A549 (cell line): ENCODE measurements around the gene WDFY2. TPM values are rescaled to one million over a fixed set of nuclear protein-coding genes. Genes with fewer than 3 reads are reported as not detected.

Source experiments
- ATAC-seq, 2 experiments: fragments of 200-7000 bp in 1 of 2; fragments of >200 bp in 1 of 2; cut with Nextera tagmentation in 1 of 2; cut with Tn5 transposase in 1 of 2; 3 replicates each; pipeline versions ENCODE4 v1.8.0 to v1.9.1; 2018 to 2020; ENCODE audit warnings: mild to moderate bottlenecking in 1 of 2, moderate library complexity in 1 of 2
- CTCF ChIA-PET: fragments of 300-600 bp; sonication (Branson Sonifier 250); formaldehyde crosslinking; extraction: SDS; loops from one replicate; lab custom pipeline; 2021; ENCODE audit warnings: antibody characterized with exemption, inconsistent platforms; lab: Yijun Ruan, JAX
- POLR2A ChIA-PET: fragments of 350-600 bp; formaldehyde crosslinking; extraction: SDS; loops from one replicate; lab custom pipeline; 2021; ENCODE audit warnings: antibody characterized with exemption, inconsistent platforms; lab: Yijun Ruan, JAX
- DNase-seq, 2 experiments: peaks; one replicate each; pipeline versions ENCODE4 v3.0.0 to v3.0.0-alpha.2; 2011 to 2016; ENCODE audit warnings: low read depth in 1 of 2, low spot score in 1 of 2
- FAIRE-seq: peaks from 2 replicates; lab custom pipeline; 2011; peaks lifted over from hg19 to GRCh38; lab: Jason Lieb, UNC
- H3K27ac ChIP-seq, 2 experiments: fragments of >200 bp; sonication (Bioruptor Twin); formaldehyde crosslinking; 3 replicates each; pipeline ENCODE4 v1.5.1; 2016 to 2017
- H3K4me1 ChIP-seq: fragments of >200 bp; sonication (Bioruptor Twin); formaldehyde crosslinking; 3 replicates; pipeline ENCODE4 v1.6.1; 2016
- H3K4me2 ChIP-seq: fragments of >200 bp; sonication (Bioruptor Twin); formaldehyde crosslinking; 3 replicates; pipeline ENCODE4 v1.6.1; 2016
- H3K4me3 ChIP-seq: fragments of >200 bp; sonication (Bioruptor Twin); formaldehyde crosslinking; 3 replicates; pipeline ENCODE4 v1.5.1; 2016
- H3K9me3 ChIP-seq: fragments of >200 bp; sonication (Bioruptor Twin); formaldehyde crosslinking; 3 replicates; pipeline ENCODE4 v1.6.1; 2016
- FOSB ChIP-seq: fragments of 250-450 bp; sonication (Bioruptor Pico); IDR thresholded peaks from 2 replicates; pipeline ENCODE4 v1.5.0; 2020; ENCODE audit warnings: mild to moderate bottlenecking, moderate library complexity
- FOSL2 ChIP-seq, 2 experiments: fragments of 450-650 bp in 1 of 2; fragments of >200 bp in 1 of 2; sonication (Bioruptor Twin) in 1 of 2; formaldehyde crosslinking; IDR thresholded peaks; 2 replicates each; pipeline versions ENCODE4 v1.5.0 to v1.6.1; 2016 to 2020; ENCODE audit warnings: mild to moderate bottlenecking in 1 of 2, moderate library complexity in 1 of 2
- HDAC2 ChIP-seq: fragments of 200-600 bp; sonication (generic); IDR thresholded peaks from 2 replicates; pipeline ENCODE4 v1.6.1; 2016
- HOXA7 ChIP-seq: fragments of 250-450 bp; sonication (Bioruptor Pico); IDR thresholded peaks from 2 replicates; pipeline ENCODE4 v1.5.0; 2020; ENCODE audit warnings: mild to moderate bottlenecking, moderate library complexity
- JUN ChIP-seq, 2 experiments: fragments of >200 bp; sonication (Bioruptor Twin); formaldehyde crosslinking; IDR thresholded peaks; 2 replicates in 1 of 2; 3 replicates in 1 of 2; pipeline ENCODE4 v1.6.1; 2016 to 2017
- MYC ChIP-seq: IDR thresholded peaks from 2 replicates; pipeline ENCODE4 v1.6.1; 2012; ENCODE audit warnings: mild to moderate bottlenecking, inconsistent platforms, low read length, improper control_type of control experiment, borderline replicate concordance
- NR3C1 ChIP-seq: fragments of >200 bp; sonication (Bioruptor Twin); formaldehyde crosslinking; IDR thresholded peaks from 3 replicates; pipeline ENCODE4 v1.6.1; 2017
- POLR2A ChIP-seq: IDR thresholded peaks from 2 replicates; pipeline ENCODE4 v1.6.1; 2012; ENCODE audit warnings: mild to moderate bottlenecking, low read length
- RAD21 ChIP-seq, 2 experiments: fragments of >200 bp in 1 of 2; sonication (Bioruptor Twin) in 1 of 2; formaldehyde crosslinking in 1 of 2; IDR thresholded peaks in 1 of 2; conservative IDR thresholded peaks in 1 of 2; 2 replicates in 1 of 2; 3 replicates in 1 of 2; pipeline ENCODE4 v1.6.1; 2012 to 2018; ENCODE audit warnings: inconsistent platforms in 1 of 2
- RCOR1 ChIP-seq: fragments of 150-350 bp; IDR thresholded peaks from 2 replicates; pipeline ENCODE4 v1.6.1; 2014; ENCODE audit warnings: antibody characterized with exemption, low read length, low read depth
- SMC3 ChIP-seq: fragments of >200 bp; sonication (Bioruptor Twin); formaldehyde crosslinking; IDR thresholded peaks from 3 replicates; pipeline ENCODE4 v1.6.1; 2018; ENCODE audit warnings: inconsistent platforms
- TFCP2L1 ChIP-seq: fragments of 250-450 bp; sonication (Bioruptor Pico); IDR thresholded peaks from 2 replicates; pipeline ENCODE4 v1.5.0; 2021; ENCODE audit warnings: mild to moderate bottlenecking
- ZC3H11A ChIP-seq: fragments of 450-650 bp; IDR thresholded peaks from 2 replicates; pipeline ENCODE4 v1.6.1; 2014; ENCODE audit warnings: antibody characterized with exemption, mild to moderate bottlenecking
- ZSCAN20 ChIP-seq: fragments of 250-450 bp; sonication (Bioruptor Pico); IDR thresholded peaks from 2 replicates; pipeline ENCODE4 v1.8.0; 2022; ENCODE audit warnings: mild to moderate bottlenecking, moderate library complexity
- WGBS: methylation state at CpG from one replicate; pipeline ENCODE4 v1.1.6; 2017; ENCODE audit errors: missing lambda C conversion rate; 5-methylcytosine and 5-hydroxymethylcytosine counted together
- polyA plus RNA-seq, 4 experiments: library from polyadenylated mRNA; depleted of rRNA in 3 of 4; stranded (reverse); fragments of >200 nt; fragmentation: RNase III in 1 of 4; extraction: RNeasy Plus Mini Kit Qiagen cat#74134 plus additional on column Dnase treatment in 1 of 4; gene quantifications; 2 replicates in 3 of 4; 3 replicates in 1 of 4; pipeline ENCODE4 v1.2.3, GENCODE V29; 2011 to 2017
- TF ChIP-seq, protein P1 (sequence below): fragments of >200 bp; sonication (Bioruptor Twin); formaldehyde crosslinking; IDR thresholded peaks from 3 replicates; pipeline ENCODE4 v1.6.1; 2016
- TF ChIP-seq, protein P2 (sequence below): fragments of 450-650 bp; IDR thresholded peaks from 2 replicates; pipeline ENCODE4 v1.6.1; 2014; ENCODE audit warnings: antibody characterized with exemption
- TF ChIP-seq, protein P3 (sequence below): IDR thresholded peaks from 2 replicates; pipeline ENCODE4 v1.6.1; 2012
- TF ChIP-seq, protein P4 (sequence below): fragments of 250-450 bp; sonication (Bioruptor Pico); IDR thresholded peaks from 2 replicates; pipeline ENCODE4 v1.5.0; 2021; ENCODE audit warnings: mild to moderate bottlenecking, moderate library complexity, borderline replicate concordance

The WDFY2 gene
- polyA plus RNA-seq, 2 of the 4 experiments (the other 2 are of a cell fraction): 5.2 to 8.5 TPM

DNA sequence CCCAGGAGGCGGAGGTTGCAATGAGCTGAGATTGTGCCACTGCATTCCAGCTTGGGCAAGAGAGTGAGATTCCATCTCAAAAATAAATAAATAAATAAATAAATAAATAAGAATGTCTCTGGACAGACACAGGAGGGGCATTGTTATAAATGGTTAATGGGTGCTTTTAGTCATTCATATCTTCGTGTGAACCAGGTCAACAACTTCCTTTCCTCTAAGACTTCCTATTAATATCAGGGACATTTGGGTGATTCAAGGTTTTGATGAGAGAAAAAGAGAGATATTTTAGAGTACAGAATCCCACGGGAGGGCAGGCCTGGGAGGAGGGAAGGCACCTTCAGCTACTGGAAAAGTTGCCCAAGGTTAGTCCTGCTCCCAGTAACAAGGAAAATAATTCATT lies 195.8 kb downstream of the WDFY2 start:
- CTCF ChIA-PET: interaction anchor here (1.0 to 2.6 kb wide), 4 partner anchors 17 to 345 kb away, joined by 3 to 16 read pairs (median 4); no protein-coding TSS in a partner anchor
- no peaks in the 10 kb centered on the region for H3K4me1 ChIP-seq
- no peak for TF ChIP-seq JUN (IDR thresholded peaks at IDR 0.05)
- TF ChIP-seq POLR2A: no peak
- TF ChIP-seq, protein P1, sequence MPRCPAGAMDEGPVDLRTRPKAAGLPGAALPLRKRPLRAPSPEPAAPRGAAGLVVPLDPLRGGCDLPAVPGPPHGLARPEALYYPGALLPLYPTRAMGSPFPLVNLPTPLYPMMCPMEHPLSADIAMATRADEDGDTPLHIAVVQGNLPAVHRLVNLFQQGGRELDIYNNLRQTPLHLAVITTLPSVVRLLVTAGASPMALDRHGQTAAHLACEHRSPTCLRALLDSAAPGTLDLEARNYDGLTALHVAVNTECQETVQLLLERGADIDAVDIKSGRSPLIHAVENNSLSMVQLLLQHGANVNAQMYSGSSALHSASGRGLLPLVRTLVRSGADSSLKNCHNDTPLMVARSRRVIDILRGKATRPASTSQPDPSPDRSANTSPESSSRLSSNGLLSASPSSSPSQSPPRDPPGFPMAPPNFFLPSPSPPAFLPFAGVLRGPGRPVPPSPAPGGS: no peak
- TF ChIP-seq HDAC2: no peak
- DNase-seq (no peak), ATAC-seq (no peak), FAIRE-seq (no peak)
- WGBS: 62% methylated on average over 3 of the region's 3 CpGs
- POLR2A ChIA-PET: no interaction called here
- H3K27ac ChIP-seq: no peak overlapping the region
- H3K9me3 ChIP-seq: no peaks in the 10 kb centered on the region
- no peak overlapping the region for H3K4me2 ChIP-seq
- no peak overlapping the region for H3K4me3 ChIP-seq

DNA sequence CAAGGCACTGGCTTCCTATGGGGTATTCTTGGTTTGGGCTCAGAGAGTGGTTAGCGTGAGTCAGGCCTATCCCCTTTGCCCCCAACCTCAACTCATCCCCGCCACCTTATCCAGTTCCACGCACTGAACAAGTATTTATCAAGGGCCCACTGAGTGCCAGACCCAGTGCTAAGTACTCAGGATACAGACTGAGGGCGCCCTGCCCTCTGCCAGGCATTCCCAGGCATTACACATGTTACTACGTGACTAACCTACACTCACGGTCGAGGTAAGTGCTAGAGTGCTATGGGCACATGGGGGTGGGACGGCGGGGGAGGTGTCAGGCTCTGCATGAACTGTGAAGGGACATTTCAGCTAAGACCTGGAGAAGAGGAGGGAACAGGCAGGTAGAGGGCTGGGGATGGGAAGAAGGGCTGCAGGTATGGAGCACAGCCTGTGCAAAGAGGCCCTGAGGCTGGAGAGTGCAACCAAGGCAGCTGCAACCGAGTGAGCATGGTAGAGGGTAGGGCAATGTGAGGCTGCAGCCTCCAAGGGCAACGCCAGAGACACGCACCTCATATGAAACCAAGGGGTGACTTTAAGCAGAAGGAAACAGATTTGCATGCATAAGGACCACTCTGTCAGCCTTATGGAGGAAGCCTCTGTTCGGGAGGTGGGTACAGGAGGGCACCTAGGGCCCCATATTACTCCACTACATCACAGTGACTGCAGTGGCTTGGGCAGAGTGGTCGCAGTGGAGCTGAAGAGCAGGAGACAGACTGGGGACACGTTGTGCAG lies 197.2 kb downstream of the WDFY2 start:
- CTCF ChIA-PET: interaction anchor here (0.9 to 2.1 kb wide), 7 partner anchors 10 to 656 kb away, joined by 3 to 12 read pairs (median 3); no protein-coding TSS in a partner anchor

More for the DNA sequence above, 197.2 kb downstream of the WDFY2 start:
- Histone ChIP-seq H3K9me3 (no peaks in the 10 kb centered on the region), H3K4me3 (no peak overlapping the region), H3K4me1 (no peaks in the 10 kb centered on the region), H3K27ac (no peak overlapping the region), H3K4me2 (no peak overlapping the region)
- WGBS: 59% methylated on average over 14 of the region's 15 CpGs
- no peak for TF ChIP-seq ZC3H11A
- no peak for TF ChIP-seq FOSL2 (IDR thresholded peaks at IDR 0.05)
- TF ChIP-seq FOSL2 (CRISPR knock-in tag; IDR thresholded peaks at IDR 0.05): no peak
- no peak for TF ChIP-seq JUN (IDR thresholded peaks at IDR 0.05)
- TF ChIP-seq RCOR1: no peak
- TF ChIP-seq, protein P2, sequence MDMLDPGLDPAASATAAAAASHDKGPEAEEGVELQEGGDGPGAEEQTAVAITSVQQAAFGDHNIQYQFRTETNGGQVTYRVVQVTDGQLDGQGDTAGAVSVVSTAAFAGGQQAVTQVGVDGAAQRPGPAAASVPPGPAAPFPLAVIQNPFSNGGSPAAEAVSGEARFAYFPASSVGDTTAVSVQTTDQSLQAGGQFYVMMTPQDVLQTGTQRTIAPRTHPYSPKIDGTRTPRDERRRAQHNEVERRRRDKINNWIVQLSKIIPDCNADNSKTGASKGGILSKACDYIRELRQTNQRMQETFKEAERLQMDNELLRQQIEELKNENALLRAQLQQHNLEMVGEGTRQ: no peak
- TF ChIP-seq SMC3: peak; percentile 34; the same call in 1 of the 3 replicates
- no peak for TF ChIP-seq TFCP2L1 (CRISPR knock-in tag)
- TF ChIP-seq, protein P3, sequence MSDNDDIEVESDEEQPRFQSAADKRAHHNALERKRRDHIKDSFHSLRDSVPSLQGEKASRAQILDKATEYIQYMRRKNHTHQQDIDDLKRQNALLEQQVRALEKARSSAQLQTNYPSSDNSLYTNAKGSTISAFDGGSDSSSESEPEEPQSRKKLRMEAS: no peak
- TF ChIP-seq HOXA7 (CRISPR knock-in tag): no peak
- no peak for TF ChIP-seq ZSCAN20 (CRISPR knock-in tag)
- TF ChIP-seq, protein P1: no peak
- TF ChIP-seq MYC: no peak
- peak; percentile 44 to 53; a peak in 4 of 5 replicates for TF ChIP-seq RAD21 (conservative IDR thresholded peaks at IDR 0.05 in 1 of 2, IDR thresholded peaks at IDR 0.05 in 1 of 2)
- TF ChIP-seq FOSB (CRISPR knock-in tag): no peak
- no peak for TF ChIP-seq NR3C1
- TF ChIP-seq, protein P4, sequence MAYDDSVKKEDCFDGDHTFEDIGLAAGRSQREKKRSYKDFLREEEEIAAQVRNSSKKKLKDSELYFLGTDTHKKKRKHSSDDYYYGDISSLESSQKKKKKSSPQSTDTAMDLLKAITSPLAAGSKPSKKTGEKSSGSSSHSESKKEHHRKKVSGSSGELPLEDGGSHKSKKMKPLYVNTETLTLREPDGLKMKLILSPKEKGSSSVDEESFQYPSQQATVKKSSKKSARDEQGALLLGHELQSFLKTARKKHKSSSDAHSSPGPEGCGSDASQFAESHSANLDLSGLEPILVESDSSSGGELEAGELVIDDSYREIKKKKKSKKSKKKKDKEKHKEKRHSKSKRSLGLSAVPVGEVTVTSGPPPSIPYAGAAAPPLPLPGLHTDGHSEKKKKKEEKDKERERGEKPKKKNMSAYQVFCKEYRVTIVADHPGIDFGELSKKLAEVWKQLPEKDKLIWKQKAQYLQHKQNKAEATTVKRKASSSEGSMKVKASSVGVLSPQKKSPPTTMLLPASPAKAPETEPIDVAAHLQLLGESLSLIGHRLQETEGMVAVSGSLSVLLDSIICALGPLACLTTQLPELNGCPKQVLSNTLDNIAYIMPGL: no peak
- DNase-seq (peak in 1 of 2 experiments; percentile 28), ATAC-seq (peak; percentile 86 to 87), FAIRE-seq (no peak)
- POLR2A ChIA-PET: interaction anchor here (1.0 kb wide), 1 partner anchor 328 kb away, joined by 6 read pairs; the partner anchor contains the start of gene INTS6
